Sigmoid colon (tissue), 7 donors: Measurements from ENCODE around the gene PAIP2B. TPM values are rescaled to one million over a fixed set of nuclear protein-coding genes. Genes with fewer than 3 reads are reported as not detected.

Experiments used
- DNase-seq: peaks from one replicate; pipeline ENCODE4 v3.0.0-alpha.2; 2019
- H3K27ac ChIP-seq, 4 donors: fragments of 200-600 bp; sonication (generic); one replicate each; pipeline ENCODE4 v1.5.1; 2016 to 2019; ENCODE audit warnings: mild to moderate bottlenecking in 1 of 4
- H3K27me3 ChIP-seq, 3 donors: fragments of 200-600 bp; sonication (generic); one replicate each; pipeline ENCODE4 v1.5.1; 2019; ENCODE audit warnings: mild to moderate bottlenecking in 1 of 3
- H3K36me3 ChIP-seq, 4 donors: fragments of 200-600 bp; sonication (generic); one replicate each; pipeline ENCODE4 v1.5.1; 2016 to 2019
- H3K4me1 ChIP-seq, 4 donors: fragments of 200-600 bp; sonication (generic); one replicate each; pipeline ENCODE4 v1.5.1; 2017 to 2019
- H3K4me3 ChIP-seq, 4 donors: fragments of 200-600 bp; sonication (generic); one replicate each; pipeline ENCODE4 v1.5.1; 2017 to 2019; ENCODE audit warnings: mild to moderate bottlenecking in 2 of 4, moderate library complexity in 1 of 4
- H3K9me3 ChIP-seq, 4 donors: fragments of 200-600 bp in 3 of 4; sonication (generic) in 3 of 4; one replicate each; pipeline versions ENCODE4 v1.5.1 to v1.6.1; 2013 to 2019
- EP300 ChIP-seq, 4 donors: sonication (generic); formaldehyde crosslinking; IDR thresholded peaks; one replicate each; pipeline ENCODE4 v1.6.1; 2017; ENCODE audit warnings: antibody characterized with exemption in 4 of 4
- POLR2A ChIP-seq, 2 donors: fragments of 450-650 bp; IDR thresholded peaks; one replicate each; pipeline ENCODE4 v1.6.1; 2016; ENCODE audit warnings: antibody characterized with exemption in 2 of 2, mild to moderate bottlenecking in 2 of 2, moderate library complexity in 2 of 2
- POLR2AphosphoS5 ChIP-seq, 4 donors: sonication (generic); formaldehyde crosslinking; IDR thresholded peaks; one replicate each; pipeline ENCODE4 v1.6.1; 2017; ENCODE audit warnings: antibody characterized with exemption in 4 of 4
- WGBS, 2 donors: extraction: QIAGEN DNeasy Blood & Tissue Kit; methylation state at CpG; one replicate each; pipeline ENCODE4 v1.1.7; 2013; 5-methylcytosine and 5-hydroxymethylcytosine counted together
- intact Hi-C: fragments of 100-400 bp; cut with DNase I; formaldehyde crosslinking; loops from one replicate; pipeline ENCODE4 v1.15.1; 2023
- polyA plus RNA-seq, 3 donors: library from polyadenylated mRNA; stranded (reverse); fragments of 200-250 nt; gene quantifications; one replicate each; pipeline ENCODE4 v1.2.3, GENCODE V29; 2013
- total RNA-seq, 4 donors: library from RNA; depleted of rRNA; stranded (reverse); fragments of >200 nt; gene quantifications; one replicate each; pipeline ENCODE4 v1.1.0, GENCODE V29; 2016
- TF ChIP-seq, protein P1 (sequence below), 4 experiments: fragments of 450-650 bp in 3 of 4; fragments of 200-600 bp in 1 of 4; IDR thresholded peaks; one replicate each; pipeline ENCODE4 v1.5.1; 2016 to 2019; ENCODE audit warnings: antibody characterized with exemption in 4 of 4, mild to moderate bottlenecking in 3 of 4, moderate library complexity in 2 of 4
- donor health status: healthy with polysubstance abuse.
- donor health status: Bipolar disorder and iron deficiency.
- donor health status: healthy.

PAIP2B gene
- total and polyA plus RNA-seq, 7 donors = 1.2 to 13.2 (median 8.0) TPM

DNA sequence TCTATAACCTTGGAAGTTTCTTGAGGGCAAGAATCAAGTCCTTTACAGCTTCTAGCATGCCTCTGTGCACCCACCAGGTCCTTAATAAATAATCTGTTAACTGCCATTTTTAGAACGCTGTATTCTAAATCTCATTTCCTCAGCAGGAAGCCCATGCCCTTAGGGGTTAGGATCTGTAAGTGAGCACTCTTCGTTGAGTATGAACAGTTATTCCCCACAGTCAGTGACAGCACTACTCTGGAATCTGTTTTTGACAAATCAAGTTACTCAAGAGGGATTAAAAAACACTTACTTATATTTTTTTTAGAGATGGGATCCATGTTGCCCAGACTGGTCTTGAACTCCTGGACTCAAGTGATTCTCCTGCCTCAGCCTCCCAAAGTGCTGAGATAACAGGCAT is 14.6 kb downstream of the PAIP2B start:
- H3K9me3 ChIP-seq = no peaks in the 10 kb centered on the region
- H3K27me3 ChIP-seq = no peaks in the 10 kb centered on the region
- no peak overlapping the region for H3K4me3 ChIP-seq
- no peaks in the 10 kb centered on the region for H3K36me3 ChIP-seq
- H3K4me1 ChIP-seq = no peaks in the 10 kb centered on the region
- H3K27ac ChIP-seq = no peak overlapping the region
- 64 to 89% methylated on average over 2 of the region's 2 CpGs for WGBS, 2 donors
- DNase-seq = no peak
- intact Hi-C loops = no loop called here
- TF ChIP-seq, protein P1, sequence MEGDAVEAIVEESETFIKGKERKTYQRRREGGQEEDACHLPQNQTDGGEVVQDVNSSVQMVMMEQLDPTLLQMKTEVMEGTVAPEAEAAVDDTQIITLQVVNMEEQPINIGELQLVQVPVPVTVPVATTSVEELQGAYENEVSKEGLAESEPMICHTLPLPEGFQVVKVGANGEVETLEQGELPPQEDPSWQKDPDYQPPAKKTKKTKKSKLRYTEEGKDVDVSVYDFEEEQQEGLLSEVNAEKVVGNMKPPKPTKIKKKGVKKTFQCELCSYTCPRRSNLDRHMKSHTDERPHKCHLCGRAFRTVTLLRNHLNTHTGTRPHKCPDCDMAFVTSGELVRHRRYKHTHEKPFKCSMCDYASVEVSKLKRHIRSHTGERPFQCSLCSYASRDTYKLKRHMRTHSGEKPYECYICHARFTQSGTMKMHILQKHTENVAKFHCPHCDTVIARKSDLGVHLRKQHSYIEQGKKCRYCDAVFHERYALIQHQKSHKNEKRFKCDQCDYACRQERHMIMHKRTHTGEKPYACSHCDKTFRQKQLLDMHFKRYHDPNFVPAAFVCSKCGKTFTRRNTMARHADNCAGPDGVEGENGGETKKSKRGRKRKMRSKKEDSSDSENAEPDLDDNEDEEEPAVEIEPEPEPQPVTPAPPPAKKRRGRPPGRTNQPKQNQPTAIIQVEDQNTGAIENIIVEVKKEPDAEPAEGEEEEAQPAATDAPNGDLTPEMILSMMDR (IDR thresholded peaks at IDR 0.05) = no peak

DNA sequence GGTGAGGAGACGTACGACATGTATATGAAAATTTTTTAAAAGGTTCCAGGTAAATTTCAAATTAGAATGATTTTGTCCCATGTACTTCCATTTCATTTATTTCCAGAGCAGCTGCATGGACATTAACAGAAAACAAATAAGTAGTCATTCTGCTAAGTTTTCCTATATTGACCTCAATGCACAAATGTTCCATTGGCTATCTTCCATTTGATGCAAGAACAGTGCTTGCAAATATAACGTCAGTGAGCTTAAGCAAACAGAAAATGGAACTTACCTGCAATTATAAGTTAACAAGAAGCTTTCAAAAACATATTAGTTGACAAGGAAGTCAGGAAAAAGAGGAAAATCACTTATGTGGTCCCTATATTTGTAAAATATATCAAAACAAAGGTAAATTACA is 16.6 kb downstream of the PAIP2B start:
- no peak overlapping the region for H3K4me3 ChIP-seq
- H3K27ac ChIP-seq = no peak overlapping the region
- 66 to 83% methylated on average over 3 of the region's 3 CpGs for WGBS, 2 donors
- no peaks in the 10 kb centered on the region for H3K9me3 ChIP-seq
- H3K4me1 ChIP-seq = no peaks in the 10 kb centered on the region
- no peak for DNase-seq
- no peaks in the 10 kb centered on the region for H3K36me3 ChIP-seq
- intact Hi-C loops = no loop called here
- no peaks in the 10 kb centered on the region for H3K27me3 ChIP-seq
- no peak for TF ChIP-seq POLR2A (IDR thresholded peaks at IDR 0.05)
- TF ChIP-seq POLR2AphosphoS5 (IDR thresholded peaks at IDR 0.05) = no peak
- no peak for TF ChIP-seq EP300 (IDR thresholded peaks at IDR 0.05)
- TF ChIP-seq, protein P1 (IDR thresholded peaks at IDR 0.05) = no peak

DNA sequence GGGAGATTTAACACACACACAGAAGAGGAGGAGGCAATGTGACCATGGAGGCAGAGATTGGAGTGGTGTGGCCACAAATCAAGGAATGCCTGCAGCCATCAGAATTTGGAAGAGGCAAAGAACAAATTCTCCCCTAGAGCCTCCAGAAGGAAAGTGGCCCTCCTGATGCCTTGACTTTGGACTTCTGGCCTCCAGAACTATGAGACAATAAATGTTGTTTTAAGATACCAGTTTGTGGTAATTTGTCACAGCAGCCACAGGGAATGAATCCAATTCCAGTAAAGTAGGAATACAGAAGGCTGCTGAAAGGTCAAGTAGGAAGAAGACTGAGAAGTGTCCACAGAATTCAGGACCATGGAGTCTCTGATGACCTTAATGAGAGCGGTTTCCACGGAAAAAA is 18.1 kb downstream of the PAIP2B start:
- Histone ChIP-seq H3K4me3 (no peak overlapping the region), H3K27ac (no peak overlapping the region), H3K9me3 (no peaks in the 10 kb centered on the region), H3K36me3 (no peaks in the 10 kb centered on the region), H3K4me1 (no peaks in the 10 kb centered on the region), H3K27me3 (no peaks in the 10 kb centered on the region)
- TF ChIP-seq POLR2AphosphoS5 (IDR thresholded peaks at IDR 0.05) = no peak
- TF ChIP-seq, protein P1 (IDR thresholded peaks at IDR 0.05) = no peak
- no peak for DNase-seq
- WGBS, 2 donors = 35 to 62% methylated on average over 2 of the region's 2 CpGs
- intact Hi-C loops = no loop called here

DNA sequence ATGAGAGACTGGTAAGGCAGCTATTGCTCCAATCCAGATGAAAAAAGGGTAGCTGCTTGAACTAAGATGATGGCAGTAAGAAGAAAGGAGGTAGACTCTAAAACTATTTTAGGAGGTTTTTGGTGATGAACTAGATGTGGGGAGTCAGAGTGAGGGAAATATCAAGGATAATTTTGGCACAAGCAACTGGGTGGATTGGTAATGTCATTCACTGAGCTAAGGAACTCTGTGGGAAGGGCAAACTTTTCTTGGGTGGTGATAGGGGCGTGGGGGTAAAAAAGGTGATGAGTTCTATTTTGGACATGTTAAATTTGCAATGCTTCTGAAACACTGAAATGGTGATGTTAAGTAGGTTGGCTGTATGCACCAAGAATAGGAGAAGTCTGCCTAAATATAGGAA is 19.3 kb downstream of the PAIP2B start:
- H3K27me3 ChIP-seq = no peaks in the 10 kb centered on the region
- H3K4me3 ChIP-seq = no peak overlapping the region
- no peak overlapping the region for H3K27ac ChIP-seq
- H3K36me3 ChIP-seq = no peaks in the 10 kb centered on the region
- DNase-seq = no peak
- no peaks in the 10 kb centered on the region for H3K9me3 ChIP-seq
- intact Hi-C loops = no loop called here
- TF ChIP-seq POLR2AphosphoS5 (IDR thresholded peaks at IDR 0.05) (no peak), POLR2A (IDR thresholded peaks at IDR 0.05) (no peak), EP300 (IDR thresholded peaks at IDR 0.05) (no peak)
- TF ChIP-seq, protein P1 (IDR thresholded peaks at IDR 0.05) = no peak
- H3K4me1 ChIP-seq = no peaks in the 10 kb centered on the region
- WGBS, 2 donors = 91 to 93% methylated on average over 1 of the region's 1 CpG

DNA sequence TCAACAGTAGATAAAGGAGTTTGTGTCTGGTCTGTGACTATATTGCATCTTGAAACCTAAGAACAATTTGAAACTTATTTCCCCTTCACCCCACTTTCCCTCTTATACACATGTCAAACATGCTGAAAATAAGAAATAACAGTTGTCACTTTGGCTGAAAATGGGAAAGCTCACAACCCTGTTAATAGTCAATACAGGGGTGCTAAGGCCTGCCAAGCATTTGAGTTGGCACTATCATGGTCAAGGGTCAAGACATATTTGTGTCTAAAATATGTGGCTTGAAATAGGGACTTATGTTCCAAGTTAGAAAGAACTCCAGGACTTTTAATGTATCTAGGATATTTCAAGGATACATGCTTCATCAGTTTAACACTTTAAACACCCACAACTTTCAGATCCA is 20.6 kb downstream of the PAIP2B start:
- peaks cover 0 to 13% (median 0%) of the 10 kb centered on the region in 4 donors for H3K36me3 ChIP-seq
- no peak for DNase-seq
- no peaks in the 10 kb centered on the region for H3K27me3 ChIP-seq
- no peaks in the 10 kb centered on the region for H3K9me3 ChIP-seq
- intact Hi-C loops = no loop called here
- no peak overlapping the region for H3K4me3 ChIP-seq
- no peak for TF ChIP-seq POLR2AphosphoS5 (IDR thresholded peaks at IDR 0.05)
- no peak for TF ChIP-seq POLR2A (IDR thresholded peaks at IDR 0.05)
- TF ChIP-seq, protein P1 (IDR thresholded peaks at IDR 0.05) = no peak
- no peak for TF ChIP-seq EP300 (IDR thresholded peaks at IDR 0.05)
- no peak overlapping the region for H3K27ac ChIP-seq
- no peaks in the 10 kb centered on the region for H3K4me1 ChIP-seq
